ENCODE data around the gene CNN1.

DNA sequence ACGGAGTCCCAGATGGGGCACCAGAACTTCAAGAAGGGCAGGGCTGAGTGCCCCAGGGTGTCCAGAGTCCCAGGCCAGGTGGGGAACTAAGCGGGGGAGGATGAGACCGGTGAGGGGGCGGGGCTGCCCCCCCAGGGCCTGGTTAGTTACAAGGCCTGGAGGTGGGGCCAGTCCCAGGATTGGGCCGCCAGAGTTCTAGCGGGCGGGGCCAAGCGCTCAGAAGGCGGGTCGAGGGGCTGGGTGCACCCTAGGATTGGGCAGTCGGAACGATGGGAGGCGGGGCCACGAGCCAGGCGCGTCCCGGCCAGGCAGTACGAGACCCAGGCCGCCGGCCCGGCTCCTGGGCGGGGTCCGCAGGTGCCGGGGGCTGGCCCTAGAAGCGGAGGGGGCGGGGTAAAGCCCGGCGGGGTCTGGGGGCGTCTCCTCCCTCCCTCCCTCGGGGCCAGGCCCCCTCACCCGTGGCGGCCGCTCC, 33.6 kb upstream of the CNN1 start:
- TF ChIP-seq CTCF (IDR thresholded peaks at IDR 0.05; ENCODE audit: insufficient read depth, low read length, poor library complexity, severe bottlenecking) (no peak), EZH2phosphoT487 (conservative IDR thresholded peaks at IDR 0.05; ENCODE audit: low read length) (no peak)
